Activated B cell treated with CpG ODN at 0.5 μM for 24 hours (primary cell): Measurements from ENCODE around the gene MGAT1. TPM values are rescaled to one million over a fixed set of nuclear protein-coding genes. Genes with fewer than 3 reads are reported as not detected.

ENCODE experiments used
- ATAC-seq: fragments of 200-7000 bp; cut with Tn5 transposase; one replicate; pipeline ENCODE4 v1.10.0; 2021; ENCODE audit warnings: low read depth, mild to moderate bottlenecking, moderate library complexity
- CTCF ChIA-PET: fragments of 350-600 bp; sonication (Branson Sonifier 250); formaldehyde crosslinking; loops from one replicate; lab custom pipeline; 2021; ENCODE audit warnings: antibody characterized with exemption; lab: Charles Lee
- POLR2A ChIA-PET: fragments of 350-600 bp; sonication (Branson Sonifier 250); formaldehyde crosslinking; loops from one replicate; lab custom pipeline; 2021; ENCODE audit warnings: antibody characterized with exemption; lab: Charles Lee
- DNase-seq: peaks from one replicate; pipeline ENCODE4 v3.0.0; 2022
- H3K27ac Mint-ChIP-seq: one replicate; pipeline ENCODE4 v1.8.0; 2020; ENCODE audit warnings: mixed read lengths
- H3K27me3 Mint-ChIP-seq: one replicate; pipeline ENCODE4 v1.8.0; 2021; ENCODE audit warnings: mixed read lengths
- H3K36me3 Mint-ChIP-seq: one replicate; pipeline ENCODE4 v1.8.0; 2021; ENCODE audit warnings: low read depth, mixed read lengths
- H3K4me1 Mint-ChIP-seq: one replicate; pipeline ENCODE4 v1.8.0; 2021; ENCODE audit warnings: mixed read lengths
- H3K4me3 Mint-ChIP-seq: one replicate; pipeline ENCODE4 v1.8.0; 2020; ENCODE audit warnings: mild to moderate bottlenecking, mixed read lengths
- H3K9me3 Mint-ChIP-seq: one replicate; pipeline ENCODE4 v1.8.0; 2020; ENCODE audit warnings: mixed read lengths
- intact Hi-C: fragments of 100-400 bp; cut with micrococcal nuclease; formaldehyde crosslinking; loops from one replicate; pipeline ENCODE4 v1.15.1; 2024
- total RNA-seq: library from RNA; stranded (reverse); gene quantifications from 2 replicates; pipeline ENCODE4 v1.2.3, GENCODE V29; 2022
- TF ChIP-seq, protein P1 (sequence below): fragments of 200-600 bp; IDR thresholded peaks from one replicate; pipeline ENCODE4 v1.8.0; 2022; ENCODE audit warnings: antibody characterized with exemption, mild to moderate bottlenecking

MGAT1 gene
- total RNA-seq, 1 donor from 2014 or later: 74.5 TPM

DNA sequence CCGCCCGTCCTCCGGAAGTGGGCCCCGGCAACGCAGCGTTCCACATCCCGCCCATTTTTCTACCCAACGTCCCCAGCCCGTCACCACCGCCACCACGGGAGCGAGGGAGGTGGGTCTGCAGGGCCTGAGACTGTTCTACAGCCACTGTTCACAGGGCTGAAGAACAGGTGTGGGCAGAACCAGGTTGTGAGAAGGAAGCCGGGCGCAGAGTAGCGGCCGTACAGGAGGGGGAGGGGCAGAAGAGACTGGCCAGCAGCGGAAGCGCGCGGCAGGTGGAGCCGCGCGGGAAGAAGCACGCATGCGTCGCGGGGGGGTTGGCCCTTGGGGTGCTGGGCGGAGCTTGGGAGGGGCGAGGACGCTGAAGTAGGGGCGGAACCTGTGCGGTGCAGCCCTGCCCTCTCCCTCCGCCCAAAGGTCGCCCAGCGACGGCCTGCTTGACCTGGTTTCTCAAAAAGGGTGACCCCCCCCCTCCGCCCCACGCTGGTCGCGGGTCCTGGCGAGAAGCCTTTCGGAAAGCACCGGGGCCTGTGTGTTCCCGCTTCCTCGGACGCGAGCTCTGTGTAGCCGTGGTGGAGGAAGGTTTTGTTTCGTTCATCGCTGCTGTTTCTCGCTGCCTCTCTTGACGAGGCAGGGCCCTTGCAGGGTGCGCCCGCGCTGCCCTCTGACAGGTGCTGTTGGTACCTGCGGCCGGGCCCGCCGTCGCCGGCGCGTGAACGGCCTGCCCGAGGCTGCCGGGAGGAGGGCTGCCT, 7.8 kb upstream of the MGAT1 start:
- intact Hi-C loops: loop anchor here (1.0 kb wide), 5 partner anchors 8 to 451 kb away; partner anchors contain the start of genes MGAT1, TRIM52 and ZFP62
- H3K27me3 Mint-ChIP-seq: no peaks in the 10 kb centered on the region

DNA sequence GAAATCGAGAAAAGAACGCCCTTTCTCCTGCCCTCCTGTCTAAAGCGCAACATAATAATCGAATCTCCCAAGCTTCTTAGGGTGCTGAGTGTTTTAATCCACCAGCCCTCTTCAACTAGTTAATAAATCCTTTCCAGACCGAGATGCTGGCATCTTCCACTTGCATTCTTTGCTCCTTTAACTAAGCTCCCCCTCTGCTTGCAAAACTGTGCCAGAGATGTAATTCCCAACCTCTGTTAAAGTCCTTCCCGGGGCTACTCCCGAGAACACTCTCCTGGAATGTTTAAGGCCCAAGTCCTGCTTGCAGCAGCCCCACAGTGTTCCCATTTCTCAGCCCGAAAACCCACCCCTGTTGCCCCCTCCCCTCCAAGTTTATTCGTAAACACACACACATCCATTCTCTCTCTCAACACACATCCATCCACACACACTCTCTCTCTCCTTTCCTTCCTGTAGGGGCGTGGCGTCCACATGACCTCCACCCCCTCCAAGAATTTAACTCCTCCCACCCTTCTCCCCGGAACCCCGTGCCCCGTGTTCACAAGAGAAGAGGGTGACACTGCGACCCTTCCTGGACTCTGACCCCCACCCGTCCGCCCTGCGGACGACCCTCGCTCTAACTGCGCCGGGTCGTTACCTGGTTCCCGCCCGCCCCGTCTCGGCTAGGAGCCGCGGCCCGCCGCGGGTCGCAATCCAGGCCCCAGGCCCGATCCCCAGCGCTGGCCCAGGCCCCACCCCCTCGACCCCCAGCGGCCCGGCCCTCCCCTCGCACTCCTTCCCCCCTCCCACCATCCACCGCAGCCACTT, 7.0 kb upstream of the MGAT1 start:
- Mint-ChIP-seq H3K27ac (peak overlapping the region; percentile 100), H3K4me1 (peaks cover 78% of the 10 kb centered on the region), H3K9me3 (no peaks in the 10 kb centered on the region), H3K4me3 (peak overlapping the region; percentile 98), H3K36me3 (peaks cover 13% of the 10 kb centered on the region), H3K27me3 (no peaks in the 10 kb centered on the region)
- CTCF ChIA-PET: interaction anchor here (1.0 to 1.2 kb wide), 2 partner anchors 21 to 51 kb away, joined by 3 to 6 read pairs; no protein-coding TSS in a partner anchor
- ATAC-seq (peak; percentile 67), DNase-seq (peak; percentile 90)
- TF ChIP-seq, protein P1, sequence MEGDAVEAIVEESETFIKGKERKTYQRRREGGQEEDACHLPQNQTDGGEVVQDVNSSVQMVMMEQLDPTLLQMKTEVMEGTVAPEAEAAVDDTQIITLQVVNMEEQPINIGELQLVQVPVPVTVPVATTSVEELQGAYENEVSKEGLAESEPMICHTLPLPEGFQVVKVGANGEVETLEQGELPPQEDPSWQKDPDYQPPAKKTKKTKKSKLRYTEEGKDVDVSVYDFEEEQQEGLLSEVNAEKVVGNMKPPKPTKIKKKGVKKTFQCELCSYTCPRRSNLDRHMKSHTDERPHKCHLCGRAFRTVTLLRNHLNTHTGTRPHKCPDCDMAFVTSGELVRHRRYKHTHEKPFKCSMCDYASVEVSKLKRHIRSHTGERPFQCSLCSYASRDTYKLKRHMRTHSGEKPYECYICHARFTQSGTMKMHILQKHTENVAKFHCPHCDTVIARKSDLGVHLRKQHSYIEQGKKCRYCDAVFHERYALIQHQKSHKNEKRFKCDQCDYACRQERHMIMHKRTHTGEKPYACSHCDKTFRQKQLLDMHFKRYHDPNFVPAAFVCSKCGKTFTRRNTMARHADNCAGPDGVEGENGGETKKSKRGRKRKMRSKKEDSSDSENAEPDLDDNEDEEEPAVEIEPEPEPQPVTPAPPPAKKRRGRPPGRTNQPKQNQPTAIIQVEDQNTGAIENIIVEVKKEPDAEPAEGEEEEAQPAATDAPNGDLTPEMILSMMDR: no peak
- intact Hi-C loops: loop anchor here (1.0 to 10.0 kb wide), 7 partner anchors 7 to 1075 kb away; partner anchors contain the start of genes MAML1, MAPK9, MGAT1 and TRIM52
- POLR2A ChIA-PET: interaction anchor here (0.9 to 9.5 kb wide), 21 partner anchors 8 to 1186 kb away, joined by 3 to 240 read pairs (median 7); partner anchors contain the start of genes HNRNPH1, MGAT1 and ZFP62

More for the DNA sequence above, 7.8 kb upstream of the MGAT1 start:
- TF ChIP-seq, protein P1: no peak
- ChIA-PET CTCF (interaction anchor here (1.0 to 1.2 kb wide), 2 partner anchors 21 to 50 kb away, joined by 3 to 6 read pairs; no protein-coding TSS in a partner anchor), POLR2A (interaction anchor here (0.6 to 9.5 kb wide), 33 partner anchors 9 to 1187 kb away, joined by 3 to 240 read pairs (median 5); partner anchors contain the start of genes HNRNPH1, MGAT1, RACK1 and ZFP62)
- DNase-seq (peak; percentile 98), ATAC-seq (peak; percentile 84)
- Mint-ChIP-seq H3K4me3 (peak overlapping the region; percentile 98), H3K27ac (peak overlapping the region; percentile 100), H3K9me3 (no peaks in the 10 kb centered on the region), H3K4me1 (peaks cover 76% of the 10 kb centered on the region), H3K36me3 (peaks cover 13% of the 10 kb centered on the region)

DNA sequence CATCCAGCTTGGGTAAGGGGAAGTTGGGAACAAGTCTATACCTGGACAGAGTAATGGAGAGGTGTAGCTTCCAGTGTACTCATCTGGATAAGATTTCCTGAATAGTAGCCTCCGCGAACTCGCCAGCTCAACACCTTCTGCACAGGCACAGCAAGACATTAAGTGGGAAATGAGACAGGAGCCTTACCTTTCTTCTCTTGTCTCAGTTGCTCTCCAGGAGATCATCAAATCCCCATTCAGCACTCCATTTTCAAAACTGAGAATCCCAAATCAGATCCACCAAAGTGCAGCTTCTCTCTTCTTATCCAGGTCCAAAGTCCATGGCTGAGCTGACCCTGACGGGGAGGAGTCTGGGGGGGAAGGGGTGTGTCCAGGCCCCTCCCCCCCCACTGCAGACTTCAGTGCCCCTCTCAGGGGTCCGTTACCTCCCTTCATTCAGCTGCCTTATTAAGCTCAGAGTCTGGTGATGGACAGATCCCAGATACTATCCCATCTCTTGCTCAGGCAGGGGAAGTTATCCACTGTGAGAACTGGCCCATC, 5.9 kb upstream of the MGAT1 start:
- H3K4me3 Mint-ChIP-seq: peak overlapping the region; percentile 98
- CTCF ChIA-PET: interaction anchor here (1.0 kb wide), 1 partner anchor 24 kb away, joined by 3 read pairs; no protein-coding TSS in a partner anchor
- TF ChIP-seq, protein P1: no peak
- no peaks in the 10 kb centered on the region for H3K9me3 Mint-ChIP-seq
- peaks cover 80% of the 10 kb centered on the region for H3K4me1 Mint-ChIP-seq
- no peaks in the 10 kb centered on the region for H3K27me3 Mint-ChIP-seq
- peak overlapping the region; percentile 70 for H3K27ac Mint-ChIP-seq
- no peak for ATAC-seq
- no peak for DNase-seq
- H3K36me3 Mint-ChIP-seq: peaks cover 16% of the 10 kb centered on the region
- POLR2A ChIA-PET: interaction anchor here (0.5 to 9.5 kb wide), 5 partner anchors 13 to 338 kb away, joined by 3 to 240 read pairs (median 7); partner anchors contain the start of gene ZFP62
- intact Hi-C loops: loop anchor here (10.0 kb wide), 2 partner anchors 514 to 1074 kb away; partner anchors contain the start of genes MAML1 and MAPK9

DNA sequence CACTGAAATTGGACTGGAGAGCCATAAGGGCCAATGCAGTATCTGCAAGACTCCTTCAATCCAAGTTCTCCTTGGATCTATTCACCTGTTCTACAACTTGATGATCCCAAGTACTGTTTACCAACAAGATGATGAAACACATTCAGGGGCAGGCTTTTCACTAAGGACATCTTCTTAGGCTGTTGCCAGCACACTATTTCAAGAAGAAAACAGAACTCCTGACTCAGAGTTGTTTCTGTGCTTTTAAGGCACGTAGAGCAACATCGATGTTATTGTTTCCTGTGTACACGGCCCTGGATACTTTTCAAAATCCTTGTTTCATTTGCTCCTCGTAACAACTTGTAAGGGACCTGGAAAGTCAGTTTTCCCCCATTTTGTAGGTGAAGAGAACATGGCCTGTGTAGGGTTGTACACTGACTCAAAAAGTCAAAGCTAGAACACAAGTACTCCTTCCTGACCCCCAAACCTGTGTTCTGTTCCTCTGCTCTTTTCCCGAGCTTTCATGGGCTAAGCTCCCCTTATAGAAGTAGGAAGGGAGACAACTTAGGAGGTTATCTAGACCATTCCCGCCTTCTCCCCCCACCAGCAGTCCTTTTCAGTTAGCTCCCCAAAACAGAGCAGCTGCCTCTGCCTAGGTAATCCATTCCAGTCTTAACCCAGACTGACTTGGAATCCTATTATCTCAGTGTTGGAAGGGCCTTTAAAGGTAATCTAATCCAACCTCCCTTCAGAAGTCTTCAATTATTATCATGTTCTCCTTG, 5.2 kb upstream of the MGAT1 start:
- intact Hi-C loops: loop anchor here (10.0 kb wide), 2 partner anchors 513 to 1073 kb away; partner anchors contain the start of genes MAML1 and MAPK9
- POLR2A ChIA-PET: interaction anchor here (0.7 to 9.5 kb wide), 3 partner anchors 14 to 53 kb away, joined by 3 to 240 read pairs (median 7); partner anchors contain the start of gene ZFP62
- H3K36me3 Mint-ChIP-seq: peaks cover 19% of the 10 kb centered on the region
- no peaks in the 10 kb centered on the region for H3K27me3 Mint-ChIP-seq
- no peaks in the 10 kb centered on the region for H3K9me3 Mint-ChIP-seq
- TF ChIP-seq, protein P1: no peak
- H3K27ac Mint-ChIP-seq: peak overlapping the region; percentile 91
- CTCF ChIA-PET: interaction anchor here (1.0 kb wide), 1 partner anchor 23 kb away, joined by 3 read pairs; no protein-coding TSS in a partner anchor
- DNase-seq: no peak
- peaks cover 73% of the 10 kb centered on the region for H3K4me1 Mint-ChIP-seq
- peak overlapping the region; percentile 61 for H3K4me3 Mint-ChIP-seq
- ATAC-seq: no peak
